GM21786 (cell line): ENCODE measurements around the gene LAMC2.
"Not testable (repeated sequence)": the region's sequence is repeated elsewhere in the genome, so short reads cannot be mapped to it uniquely, and the experiment has no call there.

Experiments
- ATAC-seq: cut with Tn5 transposase; IDR thresholded peaks from one replicate; pipeline ENCODE4 v1.9.1; 2021; ENCODE audit not compliant: unreplicated experiment

Gene LAMC2

GRCh38 chr1:183255073-183255472 is 69.0 kb downstream of the LAMC2 start:
- ATAC-seq: no peak

- ATAC-seq: no peak
Observed at GRCh38 chr1:183259924-183260323, 73.9 kb downstream of the LAMC2 start.

GRCh38 chr1:183262628-183263200 is 76.7 kb downstream of the LAMC2 start:
- ATAC-seq: no peak

- ATAC-seq: no peak
Observed at GRCh38 chr1:183263886-183264602, 78.0 kb downstream of the LAMC2 start.

GRCh38 chr1:183267646-183268431 is 81.8 kb downstream of the LAMC2 start:
- no peak for ATAC-seq

GRCh38 chr1:183270541-183271141 is 84.6 kb downstream of the LAMC2 start:
- no peak for ATAC-seq

- no peak for ATAC-seq
Observed at GRCh38 chr1:183272390-183272848, 86.4 kb downstream of the LAMC2 start.

- no peak for ATAC-seq
Observed at GRCh38 chr1:183273300-183273699, 87.2 kb downstream of the LAMC2 start.

GRCh38 chr1:183273984-183274383 is 87.9 kb downstream of the LAMC2 start:
- not testable (repeated sequence) for ATAC-seq

GRCh38 chr1:183274836-183275235 is 88.8 kb downstream of the LAMC2 start:
- ATAC-seq: no peak

- ATAC-seq: no peak
Observed at GRCh38 chr1:183275322-183275721, 89.3 kb downstream of the LAMC2 start.

GRCh38 chr1:183276386-183277080 is 90.5 kb downstream of the LAMC2 start:
- no peak for ATAC-seq

- no peak for ATAC-seq
Observed at GRCh38 chr1:183277821-183278738, 92.0 kb downstream of the LAMC2 start.

GRCh38 chr1:183278739-183279591 is 92.9 kb downstream of the LAMC2 start:
- ATAC-seq: no peak

- no peak for ATAC-seq
Observed at GRCh38 chr1:183279835-183280234, 93.8 kb downstream of the LAMC2 start.

- no peak for ATAC-seq
Observed at GRCh38 chr1:183281039-183281438, 95.0 kb downstream of the LAMC2 start.

- peak; percentile 77 for ATAC-seq
Observed at GRCh38 chr1:183281553-183282091, 95.6 kb downstream of the LAMC2 start.

GRCh38 chr1:183282101-183282855 is 96.2 kb downstream of the LAMC2 start:
- no peak for ATAC-seq
